ENCODE data around the gene NOX4. TPM values are rescaled to one million over a fixed set of nuclear protein-coding genes. Genes with fewer than 3 reads are reported as not detected.
A peak's percentile ranks its signal among the peaks of the same experiment; 100 is the strongest.

The NOX4 gene
- total RNA-seq, 4 donors from 2014 or later = 38.4 to 129 (median 67.4) TPM

DNA sequence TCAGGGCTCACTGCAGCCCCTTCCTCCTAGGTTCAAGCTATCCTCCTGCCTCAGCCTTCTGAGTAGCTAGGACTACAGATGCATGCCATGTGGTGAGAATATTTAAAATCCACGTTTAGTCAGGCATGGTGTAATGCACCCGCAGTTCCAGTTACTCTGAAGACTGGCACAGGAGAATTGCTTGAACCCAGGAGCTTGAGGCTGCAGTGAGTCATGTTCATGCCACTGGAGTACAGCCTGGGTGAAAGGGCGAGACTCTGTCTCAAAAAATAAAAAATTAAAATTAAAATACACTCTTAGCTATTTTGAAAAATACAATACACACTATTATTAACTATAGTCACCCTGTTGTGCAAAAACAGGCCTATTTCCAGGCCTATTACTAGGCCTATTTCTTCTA is 38.4 kb downstream of the NOX4 start:
- Histone ChIP-seq H3K9me3 (no peaks in the 10 kb centered on the region), H3K4me3 (no peak overlapping the region), H3K27me3 (no peaks in the 10 kb centered on the region), H3K4me1 (peaks cover 0 to 12% (median 0%) of the 10 kb centered on the region in 4 donors), H3K36me3 (no peaks in the 10 kb centered on the region), H3K27ac (peak overlapping the region in 1 of 4 donors; percentile 54)
- WGBS, 2 donors = 54 to 69% methylated on average over 3 of the region's 3 CpGs
- no peak for TF ChIP-seq EP300 (IDR thresholded peaks at IDR 0.05)
- no peak for TF ChIP-seq POLR2A (IDR thresholded peaks at IDR 0.05)
- TF ChIP-seq, protein P1, sequence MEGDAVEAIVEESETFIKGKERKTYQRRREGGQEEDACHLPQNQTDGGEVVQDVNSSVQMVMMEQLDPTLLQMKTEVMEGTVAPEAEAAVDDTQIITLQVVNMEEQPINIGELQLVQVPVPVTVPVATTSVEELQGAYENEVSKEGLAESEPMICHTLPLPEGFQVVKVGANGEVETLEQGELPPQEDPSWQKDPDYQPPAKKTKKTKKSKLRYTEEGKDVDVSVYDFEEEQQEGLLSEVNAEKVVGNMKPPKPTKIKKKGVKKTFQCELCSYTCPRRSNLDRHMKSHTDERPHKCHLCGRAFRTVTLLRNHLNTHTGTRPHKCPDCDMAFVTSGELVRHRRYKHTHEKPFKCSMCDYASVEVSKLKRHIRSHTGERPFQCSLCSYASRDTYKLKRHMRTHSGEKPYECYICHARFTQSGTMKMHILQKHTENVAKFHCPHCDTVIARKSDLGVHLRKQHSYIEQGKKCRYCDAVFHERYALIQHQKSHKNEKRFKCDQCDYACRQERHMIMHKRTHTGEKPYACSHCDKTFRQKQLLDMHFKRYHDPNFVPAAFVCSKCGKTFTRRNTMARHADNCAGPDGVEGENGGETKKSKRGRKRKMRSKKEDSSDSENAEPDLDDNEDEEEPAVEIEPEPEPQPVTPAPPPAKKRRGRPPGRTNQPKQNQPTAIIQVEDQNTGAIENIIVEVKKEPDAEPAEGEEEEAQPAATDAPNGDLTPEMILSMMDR (IDR thresholded peaks at IDR 0.05) = no peak
- DNase-seq (ENCODE audit: low spot score in 2 of 2) = no peak

DNA sequence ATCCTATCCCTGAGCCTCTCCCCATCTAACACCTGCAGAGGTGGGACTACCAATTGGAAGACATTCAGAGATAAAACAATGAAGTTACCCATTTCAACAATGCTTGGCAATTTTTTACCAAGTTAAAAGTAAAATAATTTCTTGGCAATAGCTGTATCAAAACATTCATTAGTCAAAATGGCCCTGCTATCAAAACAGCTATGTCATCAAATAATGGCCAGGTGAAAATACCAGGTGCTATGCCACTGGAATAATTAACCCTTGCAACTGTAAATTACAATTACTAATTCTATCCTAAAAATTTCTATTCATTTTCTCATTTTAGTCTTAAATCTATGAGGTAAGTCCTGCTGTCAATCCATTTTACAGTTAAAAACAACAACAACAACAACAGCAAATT is 43.3 kb downstream of the NOX4 start:
- Histone ChIP-seq H3K36me3 (no peaks in the 10 kb centered on the region), H3K27ac (no peak overlapping the region), H3K9me3 (no peaks in the 10 kb centered on the region), H3K4me1 (peaks cover 0 to 12% (median 0%) of the 10 kb centered on the region in 4 donors), H3K4me3 (no peak overlapping the region), H3K27me3 (no peaks in the 10 kb centered on the region)
- TF ChIP-seq EP300 (IDR thresholded peaks at IDR 0.05) (no peak), POLR2A (IDR thresholded peaks at IDR 0.05) (no peak)
- TF ChIP-seq, protein P1 (IDR thresholded peaks at IDR 0.05) = no peak
- no peak for DNase-seq (ENCODE audit: low spot score in 2 of 2)

DNA sequence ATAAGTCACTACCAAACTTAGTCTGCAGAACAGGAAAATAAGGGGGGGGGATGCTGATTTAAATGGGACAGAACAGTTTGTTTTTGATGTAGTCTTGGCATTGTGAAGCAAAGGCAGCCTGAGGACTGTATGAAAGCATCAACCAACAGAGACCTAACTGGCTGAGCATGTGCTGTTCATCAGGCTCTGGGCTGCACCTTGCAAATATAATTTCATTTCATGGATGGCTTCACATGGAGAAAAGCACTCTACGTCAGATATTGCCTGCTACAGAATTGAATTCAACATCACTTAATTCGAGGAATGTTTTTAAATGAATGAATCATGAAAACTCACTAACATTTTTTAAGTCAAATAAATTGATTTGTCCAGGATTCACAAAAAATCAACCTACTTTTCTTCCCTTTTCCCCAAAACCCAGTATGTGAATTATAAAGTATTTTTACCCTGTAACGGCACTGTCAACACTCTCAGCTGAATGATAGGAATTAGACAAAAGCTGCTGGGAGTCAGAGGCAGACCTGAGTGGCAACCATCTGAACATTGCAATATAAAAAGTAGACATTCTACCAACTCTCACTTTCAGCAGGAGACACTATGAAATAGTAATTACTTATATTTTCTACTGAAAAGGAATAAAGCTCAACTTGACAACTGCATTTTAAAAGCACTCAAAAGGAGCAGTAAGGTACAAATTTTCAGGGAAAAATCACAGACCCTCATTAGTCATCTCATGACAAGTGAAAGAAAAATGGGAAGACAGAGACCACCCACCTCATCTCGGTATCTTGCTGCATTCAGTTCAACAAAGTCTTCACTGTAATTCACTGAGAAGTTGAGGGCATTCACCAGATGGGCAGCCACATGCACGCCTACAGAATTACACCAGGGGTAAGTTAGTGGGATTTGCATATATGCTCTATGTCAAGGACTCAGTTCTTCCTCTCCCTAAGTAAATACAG is 47.5 kb downstream of the NOX4 start:
- no peak overlapping the region for H3K27ac ChIP-seq
- DNase-seq (ENCODE audit: low spot score in 2 of 2) = no peak
- H3K27me3 ChIP-seq = no peaks in the 10 kb centered on the region
- peaks cover 0 to 9% (median 0%) of the 10 kb centered on the region in 3 donors for H3K36me3 ChIP-seq
- H3K4me3 ChIP-seq = no peak overlapping the region
- TF ChIP-seq POLR2A (IDR thresholded peaks at IDR 0.05) = no peak
- TF ChIP-seq EP300 (IDR thresholded peaks at IDR 0.05) = no peak
- TF ChIP-seq, protein P1 (IDR thresholded peaks at IDR 0.05) = no peak
- H3K4me1 ChIP-seq = no peaks in the 10 kb centered on the region
- WGBS, 2 donors = 77 to 83% methylated on average over 5 of the region's 5 CpGs
- H3K9me3 ChIP-seq = no peaks in the 10 kb centered on the region

DNA sequence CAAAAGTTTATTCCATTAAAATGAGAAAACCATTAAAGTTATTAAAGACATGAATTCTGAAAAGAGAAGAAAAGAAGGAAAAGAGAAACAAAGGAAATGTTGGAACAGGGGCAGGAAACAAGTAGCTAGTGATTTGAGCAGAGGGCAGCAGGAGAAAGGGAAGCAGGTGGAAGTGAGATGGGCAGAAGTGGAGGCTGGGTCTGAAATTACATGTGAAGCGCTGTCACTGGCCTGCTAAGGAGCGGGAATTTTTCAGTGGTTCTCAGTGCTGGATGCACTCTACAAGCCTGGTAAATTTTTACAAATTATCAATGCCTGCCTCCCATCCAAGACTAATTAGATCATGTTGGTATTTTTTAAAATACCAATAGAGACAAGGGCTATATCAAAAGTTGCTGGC is 48.4 kb downstream of the NOX4 start:
- Histone ChIP-seq H3K4me1 (no peaks in the 10 kb centered on the region), H3K36me3 (peaks cover 0 to 9% (median 0%) of the 10 kb centered on the region in 3 donors), H3K27ac (no peak overlapping the region), H3K9me3 (no peaks in the 10 kb centered on the region), H3K4me3 (no peak overlapping the region), H3K27me3 (no peaks in the 10 kb centered on the region)
- WGBS, 2 donors = 87 to 92% methylated on average over 2 of the region's 2 CpGs
- no peak for TF ChIP-seq POLR2A (IDR thresholded peaks at IDR 0.05)
- TF ChIP-seq EP300 (IDR thresholded peaks at IDR 0.05) = no peak
- TF ChIP-seq, protein P1 (IDR thresholded peaks at IDR 0.05) = no peak
- DNase-seq (ENCODE audit: low spot score in 2 of 2) = no peak

DNA sequence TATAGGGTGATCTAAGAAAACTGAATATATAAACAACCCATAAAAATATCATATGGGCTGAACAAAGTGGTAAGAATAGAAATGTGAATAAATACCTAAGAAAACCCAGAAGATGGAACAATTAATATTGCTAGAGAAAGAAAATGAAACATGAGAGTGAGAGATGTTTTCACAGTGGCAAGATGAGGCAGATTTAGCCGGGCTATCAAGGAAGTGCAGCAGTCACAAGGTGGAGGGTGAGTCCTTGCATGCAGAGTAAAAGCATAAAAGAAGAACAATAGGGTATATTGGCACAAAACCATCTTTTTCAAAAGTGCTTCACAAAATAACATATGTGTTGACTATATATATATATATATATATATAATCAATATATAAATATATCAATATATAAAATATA is 49.6 kb downstream of the NOX4 start:
- DNase-seq (ENCODE audit: low spot score in 2 of 2) = no peak
- 74 to 80% methylated on average over 1 of the region's 1 CpG for WGBS, 2 donors

More for the DNA sequence above, 49.6 kb downstream of the NOX4 start:
- no peaks in the 10 kb centered on the region for H3K4me1 ChIP-seq
- no peaks in the 10 kb centered on the region for H3K9me3 ChIP-seq
- H3K36me3 ChIP-seq = peaks cover 0 to 9% (median 0%) of the 10 kb centered on the region in 3 donors
- no peak overlapping the region for H3K27ac ChIP-seq
- TF ChIP-seq EP300 (IDR thresholded peaks at IDR 0.05) (no peak), POLR2A (IDR thresholded peaks at IDR 0.05) (no peak)
- TF ChIP-seq, protein P1 (IDR thresholded peaks at IDR 0.05) = no peak
- H3K27me3 ChIP-seq = no peaks in the 10 kb centered on the region
- H3K4me3 ChIP-seq = no peak overlapping the region
